ENCODE measurements around the gene AMACR. TPM values are rescaled to one million over a fixed set of nuclear protein-coding genes. Genes with fewer than 3 reads are reported as not detected.

The AMACR gene
- total RNA-seq, 1 donor from 2014 or later, result 12.2 TPM

GRCh38 chr5:33992864-33993263 is 15.0 kb downstream of the AMACR start:
- peaks cover 8% of the 10 kb centered on the region for H3K4me1 ChIP-seq
- no peaks in the 10 kb centered on the region for H3K27me3 ChIP-seq (ENCODE audit: low read depth)
- peaks cover 26% of the 10 kb centered on the region for H3K36me3 ChIP-seq
- TF ChIP-seq CTCF (IDR thresholded peaks at IDR 0.05), result no peak
- H3K27ac ChIP-seq, result no peak overlapping the region
- H3K9me3 ChIP-seq, result no peaks in the 10 kb centered on the region
- H3K4me3 ChIP-seq, result no peak overlapping the region
- no peak for ATAC-seq
- intact Hi-C loops (cut with DNase I), result no loop called here
- DNase-seq, result no peak

GRCh38 chr5:33985447-33985846 is 22.4 kb downstream of the AMACR start:
- intact Hi-C loops (cut with DNase I), result no loop called here
- TF ChIP-seq CTCF (IDR thresholded peaks at IDR 0.05), result no peak
- H3K36me3 ChIP-seq, result peaks cover 32% of the 10 kb centered on the region
- no peaks in the 10 kb centered on the region for H3K4me1 ChIP-seq
- H3K9me3 ChIP-seq, result no peaks in the 10 kb centered on the region
- DNase-seq (no peak), ATAC-seq (no peak)
- no peak overlapping the region for H3K27ac ChIP-seq
- no peaks in the 10 kb centered on the region for H3K27me3 ChIP-seq (ENCODE audit: low read depth)
- H3K4me3 ChIP-seq, result no peak overlapping the region

GRCh38 chr5:33984671-33985124 is 23.2 kb downstream of the AMACR start, which contains the start of gene SLC45A2:
TSS of gene SLC45A2 (minus strand) at chr5:33984693. CDS start at chr5:33984583, 110 bp downstream.
- no peaks in the 10 kb centered on the region for H3K27me3 ChIP-seq (ENCODE audit: low read depth)
- intact Hi-C loops (cut with DNase I), result no loop called here
- H3K9me3 ChIP-seq, result no peaks in the 10 kb centered on the region
- DNase-seq (no peak), ATAC-seq (no peak)
- H3K36me3 ChIP-seq, result peaks cover 32% of the 10 kb centered on the region
- H3K4me1 ChIP-seq, result no peaks in the 10 kb centered on the region
- no peak within 1 kb of the TSS for H3K4me3 ChIP-seq
- H3K27ac ChIP-seq, result no peak within 1 kb of the TSS
- TF ChIP-seq CTCF (IDR thresholded peaks at IDR 0.05), result no peak

GRCh38 chr5:33984178-33984577 is 23.7 kb downstream of the AMACR start:
- H3K4me1 ChIP-seq, result no peaks in the 10 kb centered on the region
- peaks cover 28% of the 10 kb centered on the region for H3K36me3 ChIP-seq
- intact Hi-C loops (cut with DNase I), result no loop called here
- DNase-seq, result no peak
- no peaks in the 10 kb centered on the region for H3K9me3 ChIP-seq
- no peak overlapping the region for H3K4me3 ChIP-seq
- H3K27ac ChIP-seq, result no peak overlapping the region
- ATAC-seq, result peak in 1 of 2 donors; percentile 13
- no peak for TF ChIP-seq CTCF (IDR thresholded peaks at IDR 0.05)
- no peaks in the 10 kb centered on the region for H3K27me3 ChIP-seq (ENCODE audit: low read depth)

- no peak for TF ChIP-seq CTCF (IDR thresholded peaks at IDR 0.05)
- H3K9me3 ChIP-seq, result no peaks in the 10 kb centered on the region
- intact Hi-C loops (cut with DNase I), result no loop called here
- no peaks in the 10 kb centered on the region for H3K27me3 ChIP-seq (ENCODE audit: low read depth)
- no peaks in the 10 kb centered on the region for H3K4me1 ChIP-seq
- DNase-seq (no peak), ATAC-seq (peak in 1 of 2 donors; percentile 51)
- H3K36me3 ChIP-seq, result peaks cover 2% of the 10 kb centered on the region
- no peak overlapping the region for H3K4me3 ChIP-seq
- no peak overlapping the region for H3K27ac ChIP-seq
Measured at GRCh38 chr5:33981408-33982162, 26.3 kb downstream of the AMACR start.

All from lower lobe of right lung (tissue), 2 donors.